ENCODE data around the gene BORCS6. TPM values are rescaled to one million over a fixed set of nuclear protein-coding genes. Genes with fewer than 3 reads are reported as not detected.

The BORCS6 gene
- total and polyA plus RNA-seq, 9 of the 15 experiments (the other 6 are each of a cell fraction or from before 2014, with no cell fraction given): 0.01 to 7.4 (median 2.3) TPM

DNA sequence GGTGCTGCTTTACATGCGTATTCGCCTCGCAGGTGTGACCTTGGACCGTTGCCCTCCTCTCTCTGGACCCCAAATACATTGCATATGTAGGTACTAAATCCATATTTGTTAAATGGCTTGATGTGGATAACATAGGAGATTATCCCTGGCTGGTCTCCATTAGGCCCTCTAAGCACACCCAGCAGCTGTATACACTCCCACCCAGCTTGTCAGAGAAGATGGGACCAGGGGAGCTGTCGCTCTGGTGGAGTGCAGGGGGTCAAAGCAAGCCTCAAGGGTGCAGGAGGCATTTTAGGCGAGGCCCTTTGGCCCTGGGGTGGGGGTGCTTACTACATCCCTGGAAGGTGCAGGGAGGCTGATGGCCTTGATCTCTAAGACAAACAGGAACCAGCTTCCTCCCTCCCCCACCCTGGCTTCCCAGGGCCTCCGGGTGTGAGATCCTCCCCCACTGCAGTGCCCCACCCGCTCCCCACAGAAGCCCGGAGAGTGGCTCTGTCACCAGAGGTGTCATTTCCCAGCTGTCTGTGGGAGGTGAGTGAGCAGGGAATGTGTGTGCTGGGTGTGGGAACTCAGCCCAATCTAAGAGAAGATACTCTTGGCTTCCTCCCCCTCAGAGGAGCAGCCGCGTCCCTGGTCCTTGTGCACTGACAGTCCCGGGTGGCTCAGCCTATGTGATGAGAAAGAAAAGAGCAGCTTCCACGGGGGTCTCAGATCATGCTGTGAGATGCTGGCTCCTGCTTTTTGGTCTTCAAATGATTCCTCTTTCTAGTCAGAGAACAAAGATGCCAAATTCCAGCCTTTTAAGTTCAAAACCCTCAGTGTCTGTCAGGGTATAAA lies 25.8 kb downstream of the BORCS6 start:
- ATAC-seq: peak; percentile 87
- 19% methylated on average over 9 of the region's 13 CpGs for WGBS (ENCODE audit: insufficient coverage, low coverage, missing lambda C conversion rate)
- peaks cover 31% of the 10 kb centered on the region for H3K79me2 ChIP-seq (ENCODE audit: control insufficient read depth, insufficient read depth, low read length)
- in situ Hi-C loops (cut with MboI): no loop called here
- peak overlapping the region; percentile 87 for H3K27ac ChIP-seq (ENCODE audit: extremely low read depth, low read depth, low read length)
- peaks cover 24% of the 10 kb centered on the region; the same call in 2 of the 3 replicates for H3K36me3 ChIP-seq (ENCODE audit: control insufficient read depth, insufficient read depth, low read length)
- peak; percentile 98 for FAIRE-seq
- CTCF ChIA-PET (ENCODE audit: low intra/inter-chr PET ratio): no interaction called here
- H3K4me1 ChIP-seq (replicated peaks in 1 of 2; ENCODE audit: control insufficient read depth in 2 of 2, insufficient read depth in 2 of 2, low read length in 2 of 2): peaks cover 29 to 41% of the 10 kb centered on the region in 2 experiments
- no peaks in the 10 kb centered on the region for H3K27me3 ChIP-seq (ENCODE audit: control insufficient read depth in 2 of 2, insufficient read depth in 2 of 2, low read length in 2 of 2)
- POLR2A ChIA-PET: interaction anchor here (0.6 to 1.8 kb wide), 4 partner anchors 9 to 57 kb away, joined by 3 to 31 read pairs (median 3); no protein-coding TSS in a partner anchor
- H3K9me1 ChIP-seq (ENCODE audit: control insufficient read depth, insufficient read depth, low read length): peaks cover 5% of the 10 kb centered on the region
- no peaks in the 10 kb centered on the region for H3K9me3 ChIP-seq (replicated peaks; ENCODE audit: control insufficient read depth, insufficient read depth, low read depth, low read length)
- peak overlapping the region; percentile 68 to 91 for H3K9ac ChIP-seq (ENCODE audit: insufficient read depth in 1 of 2, low read depth in 2 of 2, low read length in 2 of 2)
- 0 out of 2 replicates have a peak, but pooled peaks cover 12% of the 10 kb centered on the region for H4K20me1 ChIP-seq (replicated peaks; ENCODE audit: control insufficient read depth, insufficient read depth, low read length)
- peak overlapping the region; percentile 81 for H2AFZ ChIP-seq (ENCODE audit: low read depth, low read length)
- intact Hi-C loops (cut with micrococcal nuclease): no loop called here
- H3K4me2 ChIP-seq (ENCODE audit: insufficient read depth, low read length): peak overlapping the region; percentile 59
- no TSS peak for BruUV-seq (replicated peaks)
- no peak overlapping the region; the same call in 1 of the 2 replicates for H3K4me3 ChIP-seq
- peak; percentile 78 to 93 (median 82) for DNase-seq (ENCODE audit: extremely low read depth in 1 of 4, low spot score in 3 of 4)
- TF ChIP-seq ZNF584 (CRISPR knock-in tag; IDR thresholded peaks at IDR 0.05; ENCODE audit: low read depth) (no peak), MEIS2 (IDR thresholded peaks at IDR 0.05; ENCODE audit: partially characterized antibody) (peak; percentile 51), BHLHE40 (IDR thresholded peaks at IDR 0.05; ENCODE audit: low read length) (peak; percentile 46), ZNF780A (CRISPR knock-in tag; IDR thresholded peaks at IDR 0.05) (no peak), NR2C2 (CRISPR knock-in tag; IDR thresholded peaks at IDR 0.05) (no peak), NR2C2 (tag; IDR thresholded peaks at IDR 0.05) (no peak), CHD4 (IDR thresholded peaks at IDR 0.05; ENCODE audit: insufficient read depth, insufficient replicate concordance, low read depth, low read length, poor library complexity, severe bottlenecking) (no peak), ZNF76 (CRISPR knock-in tag; IDR thresholded peaks at IDR 0.05; ENCODE audit: borderline replicate concordance) (no peak), ZNF583 (CRISPR knock-in tag; IDR thresholded peaks at IDR 0.05) (no peak), NR2F6 (CRISPR knock-in tag; IDR thresholded peaks at IDR 0.05) (no peak), COPS2 (conservative IDR thresholded peaks at IDR 0.05) (no peak), XRCC3 (IDR thresholded peaks at IDR 0.05) (no peak), CREB1 (IDR thresholded peaks at IDR 0.05) (no peak), CREB1 (CRISPR knock-in tag; IDR thresholded peaks at IDR 0.05) (no peak), ESRRA (IDR thresholded peaks at IDR 0.05; ENCODE audit: borderline replicate concordance, low read depth) (peak; percentile 45; the same call in 1 of the 2 replicates)
- TF ChIP-seq, protein P1, sequence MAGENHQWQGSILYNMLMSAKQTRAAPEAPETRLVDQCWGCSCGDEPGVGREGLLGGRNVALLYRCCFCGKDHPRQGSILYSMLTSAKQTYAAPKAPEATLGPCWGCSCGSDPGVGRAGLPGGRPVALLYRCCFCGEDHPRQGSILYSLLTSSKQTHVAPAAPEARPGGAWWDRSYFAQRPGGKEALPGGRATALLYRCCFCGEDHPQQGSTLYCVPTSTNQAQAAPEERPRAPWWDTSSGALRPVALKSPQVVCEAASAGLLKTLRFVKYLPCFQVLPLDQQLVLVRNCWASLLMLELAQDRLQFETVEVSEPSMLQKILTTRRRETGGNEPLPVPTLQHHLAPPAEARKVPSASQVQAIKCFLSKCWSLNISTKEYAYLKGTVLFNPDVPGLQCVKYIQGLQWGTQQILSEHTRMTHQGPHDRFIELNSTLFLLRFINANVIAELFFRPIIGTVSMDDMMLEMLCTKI (IDR thresholded peaks at IDR 0.05; ENCODE audit: partially characterized antibody): no peak
- TF ChIP-seq, protein P2, sequence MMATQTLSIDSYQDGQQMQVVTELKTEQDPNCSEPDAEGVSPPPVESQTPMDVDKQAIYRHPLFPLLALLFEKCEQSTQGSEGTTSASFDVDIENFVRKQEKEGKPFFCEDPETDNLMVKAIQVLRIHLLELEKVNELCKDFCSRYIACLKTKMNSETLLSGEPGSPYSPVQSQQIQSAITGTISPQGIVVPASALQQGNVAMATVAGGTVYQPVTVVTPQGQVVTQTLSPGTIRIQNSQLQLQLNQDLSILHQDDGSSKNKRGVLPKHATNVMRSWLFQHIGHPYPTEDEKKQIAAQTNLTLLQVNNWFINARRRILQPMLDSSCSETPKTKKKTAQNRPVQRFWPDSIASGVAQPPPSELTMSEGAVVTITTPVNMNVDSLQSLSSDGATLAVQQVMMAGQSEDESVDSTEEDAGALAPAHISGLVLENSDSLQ (IDR thresholded peaks at IDR 0.05): peak; percentile 77
- TF ChIP-seq, protein P3, sequence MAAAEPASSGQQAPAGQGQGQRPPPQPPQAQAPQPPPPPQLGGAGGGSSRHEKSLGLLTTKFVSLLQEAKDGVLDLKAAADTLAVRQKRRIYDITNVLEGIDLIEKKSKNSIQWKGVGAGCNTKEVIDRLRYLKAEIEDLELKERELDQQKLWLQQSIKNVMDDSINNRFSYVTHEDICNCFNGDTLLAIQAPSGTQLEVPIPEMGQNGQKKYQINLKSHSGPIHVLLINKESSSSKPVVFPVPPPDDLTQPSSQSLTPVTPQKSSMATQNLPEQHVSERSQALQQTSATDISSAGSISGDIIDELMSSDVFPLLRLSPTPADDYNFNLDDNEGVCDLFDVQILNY (CRISPR knock-in tag; IDR thresholded peaks at IDR 0.05): no peak
